SK-N-SH (cell line): Measurements from ENCODE around the gene PPP1R36.

Experiments used
- CTCF ChIP-seq: fragments of 200-600 bp; sonication (generic); IDR thresholded peaks from 2 replicates; pipeline ENCODE4 v1.6.1; 2017; ENCODE audit warnings: antibody characterized with exemption, mild to moderate bottlenecking, moderate library complexity
- MAX ChIP-seq: IDR thresholded peaks from 2 replicates; pipeline ENCODE4 v1.4.0; 2012; ENCODE audit warnings: low read depth

- TF ChIP-seq MAX (peak; percentile 79), CTCF (peak; percentile 73)
Observed at GRCh38 chr14:64540208-64541202, 9.3 kb upstream of the PPP1R36 start, which contains the start of gene HSPA2.
